Stimulated activated CD8-positive, alpha-beta memory T cell treated with anti-CD3 and anti-CD28 coated beads, Interleukin-15, amount 100 ng/mL, for 48 hours (primary cell): ENCODE measurements around the gene ITGAD.

Experiments
- DNase-seq, 2 donors: peaks; one replicate each; pipeline ENCODE4 v3.0.0-alpha.2; 2020; ENCODE audit warnings: low read depth in 2 of 2

ITGAD gene

GRCh38 chr16:31393056-31393455 is at the start of gene ITGAD:
Gene ITGAD (plus strand): TSS chr16:31393335. CDS start chr16:31393361, 26 bp downstream.
- no peak for DNase-seq

- no peak for DNase-seq
Observed at GRCh38 chr16:31344712-31345111, 48.4 kb upstream of the ITGAD start.

- DNase-seq: no peak
Observed at GRCh38 chr16:31347445-31347844, 45.7 kb upstream of the ITGAD start.

- DNase-seq: no peak
Observed at GRCh38 chr16:31348579-31348978, 44.6 kb upstream of the ITGAD start.

- DNase-seq: no peak
Observed at GRCh38 chr16:31350275-31351005, 42.7 kb upstream of the ITGAD start.

GRCh38 chr16:31351246-31351941 is 41.7 kb upstream of the ITGAD start:
- DNase-seq: no peak

- peak in 1 of 2 donors; percentile 62 for DNase-seq
Observed at GRCh38 chr16:31351942-31352325, 41.2 kb upstream of the ITGAD start.

- DNase-seq: no peak
Observed at GRCh38 chr16:31352376-31353115, 40.6 kb upstream of the ITGAD start.

GRCh38 chr16:31354394-31355291 is 38.5 kb upstream of the ITGAD start, which contains the start of gene ITGAX:
Gene ITGAX (plus strand): TSS chr16:31355176. CDS start chr16:31355255, 79 bp downstream.
- peak; percentile 79 to 83 for DNase-seq

- DNase-seq: no peak
Observed at GRCh38 chr16:31355431-31356100, 37.6 kb upstream of the ITGAD start.

- DNase-seq: no peak
Observed at GRCh38 chr16:31356566-31357323, 36.4 kb upstream of the ITGAD start.

- DNase-seq: no peak
Observed at GRCh38 chr16:31357324-31358109, 35.6 kb upstream of the ITGAD start.

- no peak for DNase-seq
Observed at GRCh38 chr16:31360251-31360650, 32.9 kb upstream of the ITGAD start.

GRCh38 chr16:31361201-31362110 is 31.7 kb upstream of the ITGAD start:
- no peak for DNase-seq

- DNase-seq: no peak
Observed at GRCh38 chr16:31362476-31363405, 30.4 kb upstream of the ITGAD start.

GRCh38 chr16:31363721-31364120 is 29.4 kb upstream of the ITGAD start:
- DNase-seq: no peak

- DNase-seq: no peak
Observed at GRCh38 chr16:31364421-31364820, 28.7 kb upstream of the ITGAD start.
